Neural cell (in vitro differentiated cells): ENCODE measurements around the gene MBNL2.

ENCODE experiments used
- EP300 ChIP-seq: fragments of 450-650 bp; conservative IDR thresholded peaks from 2 replicates; pipeline ENCODE4 v1.6.1; 2014; ENCODE audit warnings: antibody characterized with exemption, mild to moderate bottlenecking, moderate library complexity; ENCODE audit not compliant: poor library complexity, severe bottlenecking
- EZH2 ChIP-seq: fragments of 200-600, 300-800 bp; shearing (Covaris generic), sonication (generic); IDR thresholded peaks from 2 replicates; pipeline ENCODE4 v1.6.1; 2014; ENCODE audit warnings: antibody characterized with exemption, low read length, borderline replicate concordance, mild to moderate bottlenecking; ENCODE audit not compliant: insufficient read depth, poor library complexity, severe bottlenecking
- POLR2AphosphoS5 ChIP-seq: IDR thresholded peaks from 2 replicates; pipeline ENCODE4 v1.6.1; 2012
- RAD21 ChIP-seq: fragments of 450-650 bp; conservative IDR thresholded peaks from 2 replicates; pipeline ENCODE4 v1.6.1; 2014; ENCODE audit warnings: antibody characterized with exemption, mild to moderate bottlenecking, moderate library complexity
- TAF1 ChIP-seq: IDR thresholded peaks from 2 replicates; pipeline ENCODE4 v1.6.1; 2012; ENCODE audit warnings: low read depth
- TF ChIP-seq, protein P1 (sequence below): fragments of 450-650 bp; IDR thresholded peaks from 2 replicates; pipeline ENCODE4 v1.5.1; 2014; ENCODE audit warnings: antibody characterized with exemption, mild to moderate bottlenecking, moderate library complexity; ENCODE audit not compliant: poor library complexity, severe bottlenecking
- TF ChIP-seq, protein P2 (sequence below): IDR thresholded peaks from 2 replicates; pipeline ENCODE4 v1.6.1; 2012; ENCODE audit warnings: borderline replicate concordance

DNA sequence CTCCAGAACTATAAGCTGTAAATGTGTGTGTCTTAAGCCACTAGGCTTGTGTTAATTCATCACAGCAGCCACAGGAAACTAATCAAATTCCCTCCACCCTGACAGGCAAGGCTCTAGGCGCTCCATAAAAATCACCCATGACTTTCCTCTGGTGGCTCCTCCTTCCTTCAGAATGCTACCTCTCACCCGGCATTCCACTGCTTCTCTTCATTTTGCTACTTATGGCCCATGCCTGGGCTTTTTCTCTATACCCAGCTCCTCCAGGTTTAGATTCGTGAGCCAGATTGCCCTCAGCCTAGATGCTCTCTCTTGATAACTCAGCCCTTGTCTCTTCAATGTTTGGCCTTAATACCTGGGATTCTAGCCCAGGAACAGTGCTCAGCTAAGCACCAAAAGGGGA lies 36.4 kb upstream of the MBNL2 start:
- no peak for TF ChIP-seq POLR2AphosphoS5
- TF ChIP-seq, protein P1, sequence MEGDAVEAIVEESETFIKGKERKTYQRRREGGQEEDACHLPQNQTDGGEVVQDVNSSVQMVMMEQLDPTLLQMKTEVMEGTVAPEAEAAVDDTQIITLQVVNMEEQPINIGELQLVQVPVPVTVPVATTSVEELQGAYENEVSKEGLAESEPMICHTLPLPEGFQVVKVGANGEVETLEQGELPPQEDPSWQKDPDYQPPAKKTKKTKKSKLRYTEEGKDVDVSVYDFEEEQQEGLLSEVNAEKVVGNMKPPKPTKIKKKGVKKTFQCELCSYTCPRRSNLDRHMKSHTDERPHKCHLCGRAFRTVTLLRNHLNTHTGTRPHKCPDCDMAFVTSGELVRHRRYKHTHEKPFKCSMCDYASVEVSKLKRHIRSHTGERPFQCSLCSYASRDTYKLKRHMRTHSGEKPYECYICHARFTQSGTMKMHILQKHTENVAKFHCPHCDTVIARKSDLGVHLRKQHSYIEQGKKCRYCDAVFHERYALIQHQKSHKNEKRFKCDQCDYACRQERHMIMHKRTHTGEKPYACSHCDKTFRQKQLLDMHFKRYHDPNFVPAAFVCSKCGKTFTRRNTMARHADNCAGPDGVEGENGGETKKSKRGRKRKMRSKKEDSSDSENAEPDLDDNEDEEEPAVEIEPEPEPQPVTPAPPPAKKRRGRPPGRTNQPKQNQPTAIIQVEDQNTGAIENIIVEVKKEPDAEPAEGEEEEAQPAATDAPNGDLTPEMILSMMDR, result no peak
- no peak for TF ChIP-seq EZH2
- TF ChIP-seq EP300, result no peak
- no peak for TF ChIP-seq TAF1
- TF ChIP-seq, protein P2, sequence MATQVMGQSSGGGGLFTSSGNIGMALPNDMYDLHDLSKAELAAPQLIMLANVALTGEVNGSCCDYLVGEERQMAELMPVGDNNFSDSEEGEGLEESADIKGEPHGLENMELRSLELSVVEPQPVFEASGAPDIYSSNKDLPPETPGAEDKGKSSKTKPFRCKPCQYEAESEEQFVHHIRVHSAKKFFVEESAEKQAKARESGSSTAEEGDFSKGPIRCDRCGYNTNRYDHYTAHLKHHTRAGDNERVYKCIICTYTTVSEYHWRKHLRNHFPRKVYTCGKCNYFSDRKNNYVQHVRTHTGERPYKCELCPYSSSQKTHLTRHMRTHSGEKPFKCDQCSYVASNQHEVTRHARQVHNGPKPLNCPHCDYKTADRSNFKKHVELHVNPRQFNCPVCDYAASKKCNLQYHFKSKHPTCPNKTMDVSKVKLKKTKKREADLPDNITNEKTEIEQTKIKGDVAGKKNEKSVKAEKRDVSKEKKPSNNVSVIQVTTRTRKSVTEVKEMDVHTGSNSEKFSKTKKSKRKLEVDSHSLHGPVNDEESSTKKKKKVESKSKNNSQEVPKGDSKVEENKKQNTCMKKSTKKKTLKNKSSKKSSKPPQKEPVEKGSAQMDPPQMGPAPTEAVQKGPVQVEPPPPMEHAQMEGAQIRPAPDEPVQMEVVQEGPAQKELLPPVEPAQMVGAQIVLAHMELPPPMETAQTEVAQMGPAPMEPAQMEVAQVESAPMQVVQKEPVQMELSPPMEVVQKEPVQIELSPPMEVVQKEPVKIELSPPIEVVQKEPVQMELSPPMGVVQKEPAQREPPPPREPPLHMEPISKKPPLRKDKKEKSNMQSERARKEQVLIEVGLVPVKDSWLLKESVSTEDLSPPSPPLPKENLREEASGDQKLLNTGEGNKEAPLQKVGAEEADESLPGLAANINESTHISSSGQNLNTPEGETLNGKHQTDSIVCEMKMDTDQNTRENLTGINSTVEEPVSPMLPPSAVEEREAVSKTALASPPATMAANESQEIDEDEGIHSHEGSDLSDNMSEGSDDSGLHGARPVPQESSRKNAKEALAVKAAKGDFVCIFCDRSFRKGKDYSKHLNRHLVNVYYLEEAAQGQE, result no peak
- TF ChIP-seq RAD21, result no peak
